H1 (cell line): ENCODE results near the gene RIMBP2. TPM values are rescaled to one million over a fixed set of nuclear protein-coding genes. Genes with fewer than 3 reads are reported as not detected.

Source experiments
- JUN ChIP-seq: IDR thresholded peaks from 2 replicates; pipeline ENCODE4 v1.6.1; 2011; ENCODE audit warnings: low read depth, mild to moderate bottlenecking, improper control_type of control experiment, low read length
- NANOG ChIP-seq: IDR thresholded peaks from 2 replicates; pipeline ENCODE4 v1.6.1; 2011; ENCODE audit warnings: low read length, low read depth, mild to moderate bottlenecking, inconsistent platforms; ENCODE audit not compliant: insufficient read depth, poor library complexity, severe bottlenecking
- SUZ12 ChIP-seq: fragments of 200-600 bp; sonication (generic); IDR thresholded peaks from 2 replicates; pipeline ENCODE4 v1.6.1; 2012; ENCODE audit warnings: mild to moderate bottlenecking, inconsistent platforms, low read length, moderate library complexity, mixed read lengths
- polyA plus RNA-seq, 7 experiments: library from polyadenylated mRNA; depleted of rRNA in 3 of 7; stranded (reverse) in 5 of 7; unstranded in 2 of 7; fragments of >200 nt in 5 of 7; fragments of 200-250 nt in 2 of 7; gene quantifications; 1 replicate in 5 of 7; 2 replicates in 1 of 7; 4 replicates in 1 of 7; pipeline versions ENCODE4 v1.2.1 to v1.2.3, GENCODE V29; 2011 to 2013; ENCODE audit warnings: missing spikeins in 2 of 7, mixed read lengths in 2 of 7
- total RNA-seq: library from RNA; stranded (reverse); fragmentation: NEBNext Ultra II Directional; extraction: Animal tissue kit (Norgen Biotek cat#: 25700); gene quantifications from 2 replicates; pipeline ENCODE4 v1.2.1, GENCODE V29; 2021

Gene RIMBP2
- total and polyA plus RNA-seq, 2 of the 8 experiments (the other 6 are each of a cell fraction or from before 2014, with no cell fraction given) = 0.18 to 0.65 TPM

- TF ChIP-seq SUZ12 = no peak
- no peak for TF ChIP-seq JUN
- TF ChIP-seq NANOG = no peak
Observed at GRCh38 chr12:130517588-130517987, 198.5 kb downstream of the RIMBP2 start (continued).
